DMS114 treated with DMSO at 0.1 percent for 48 hours (cell line): ENCODE data around the gene AKAP1.

ENCODE experiments used
- DNase-seq: peaks from one replicate; lab custom pipeline; 2025; ENCODE audit not compliant: unreplicated experiment; lab: John Stamatoyannopoulos, UW

The AKAP1 gene

DNA sequence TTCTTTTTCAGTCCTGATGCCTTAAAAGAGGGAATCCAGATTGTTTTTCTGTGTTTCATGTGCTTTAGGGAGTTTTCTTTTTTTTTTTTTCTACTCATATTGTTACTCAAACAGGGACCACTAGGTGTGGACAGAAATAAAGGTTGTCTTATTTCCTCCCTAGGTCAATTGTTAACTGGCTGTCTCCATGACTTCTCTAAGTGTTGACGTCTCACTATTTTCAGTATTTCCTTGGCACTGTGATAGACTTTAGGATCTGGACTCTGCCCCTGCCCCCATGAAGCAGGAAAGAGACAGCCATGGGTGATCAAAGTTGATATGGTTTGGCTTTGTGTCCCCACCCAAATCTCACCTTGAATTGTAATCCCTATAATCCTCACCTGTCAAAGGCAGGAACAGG, 73.7 kb downstream of the AKAP1 start:
- DNase-seq: no peak

DNA sequence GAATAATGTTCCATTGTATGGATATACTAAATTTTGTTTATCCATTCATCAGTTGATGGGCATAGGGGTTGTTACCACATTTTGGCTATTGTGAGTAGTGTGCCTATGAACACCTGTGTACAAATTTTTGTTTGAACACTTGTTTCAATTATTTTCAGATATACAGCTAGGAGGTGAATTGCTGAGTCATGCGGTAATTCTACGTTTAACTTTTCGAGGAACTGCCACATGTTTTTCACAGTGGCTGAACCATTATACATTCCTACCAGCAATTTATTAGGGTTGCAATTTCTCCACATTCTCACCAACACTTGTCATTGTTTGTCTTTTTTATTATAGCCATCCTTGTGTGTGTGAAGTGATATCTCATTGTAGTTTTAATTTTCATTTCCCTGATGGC, 75.6 kb downstream of the AKAP1 start:
- DNase-seq: no peak

DNA sequence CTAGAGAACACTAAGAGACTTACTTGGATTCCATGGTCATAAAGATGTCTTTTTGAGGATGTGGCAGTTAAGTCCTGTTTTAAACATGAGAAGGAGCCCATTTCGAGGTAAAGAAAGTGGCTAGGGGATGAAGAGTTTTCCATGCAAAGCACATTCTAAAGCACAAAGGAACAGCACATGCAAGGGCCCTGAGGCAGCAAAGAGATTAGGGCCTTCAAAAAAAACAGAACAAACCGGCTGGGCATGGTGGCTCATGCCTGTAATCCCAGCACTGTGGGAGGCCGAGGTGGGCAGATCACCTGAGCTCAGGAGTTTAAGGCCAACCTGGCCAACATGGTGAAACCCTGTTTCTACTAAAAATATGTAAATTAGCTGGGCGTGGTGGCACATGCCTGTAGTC, 79.8 kb downstream of the AKAP1 start:
- DNase-seq: no peak

DNA sequence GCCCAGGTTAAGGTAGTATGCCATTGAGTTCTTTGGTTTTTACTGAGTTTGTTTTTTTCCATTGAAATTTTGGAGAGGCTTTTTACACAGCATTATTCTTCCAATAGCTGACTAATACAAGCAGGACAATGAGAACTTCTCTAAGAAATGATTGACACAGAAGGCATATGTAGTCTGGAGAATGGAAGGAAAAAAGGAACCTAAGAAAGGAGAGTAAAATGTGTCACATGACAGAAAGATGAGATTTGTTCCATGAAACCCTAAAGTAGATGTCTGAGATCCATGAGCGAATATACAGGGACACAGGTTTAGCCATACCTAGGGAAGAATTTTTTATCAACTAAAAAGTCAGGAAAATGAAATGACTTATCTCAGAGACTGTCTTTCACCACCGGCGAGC, 80.7 kb downstream of the AKAP1 start:
- no peak for DNase-seq

DNA sequence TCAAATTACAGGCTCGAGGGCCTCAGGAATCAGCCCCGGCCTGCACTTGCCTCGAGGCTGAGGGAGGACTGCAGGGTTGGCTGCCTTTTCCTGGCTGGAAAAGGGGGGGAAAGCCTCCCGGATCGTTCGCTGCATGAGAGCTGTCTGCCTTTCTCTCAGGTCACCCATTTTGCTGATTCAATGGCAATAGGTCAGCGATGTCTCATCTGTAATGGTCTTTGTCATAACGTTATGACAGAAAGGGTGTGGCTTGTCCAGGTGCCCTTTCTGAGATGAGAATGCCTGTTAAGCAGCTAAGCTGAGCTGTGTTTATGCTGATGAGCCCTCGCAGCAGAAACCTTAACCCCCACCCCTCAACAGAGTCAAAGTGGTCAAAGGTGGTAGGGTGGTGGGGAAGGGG, 81.8 kb downstream of the AKAP1 start:
- no peak for DNase-seq

DNA sequence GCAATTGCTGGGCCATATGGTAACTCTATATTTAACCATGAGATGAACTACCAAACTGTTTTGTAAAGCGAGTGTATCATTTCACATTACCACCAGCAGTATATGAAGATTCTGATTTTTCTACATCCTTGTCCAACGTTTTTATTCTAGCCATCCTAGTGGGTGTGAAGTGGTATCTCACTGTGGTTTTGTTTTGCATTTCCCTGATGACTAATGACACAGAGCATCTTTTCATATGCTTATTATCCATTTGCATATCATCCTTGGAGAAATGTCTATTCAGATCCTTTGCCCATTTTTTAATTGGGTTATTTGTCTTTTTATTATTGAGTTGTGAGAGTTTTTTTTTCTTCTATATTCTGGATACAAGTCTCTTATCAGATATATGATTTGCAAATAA, 83.6 kb downstream of the AKAP1 start:
- DNase-seq: no peak

DNA sequence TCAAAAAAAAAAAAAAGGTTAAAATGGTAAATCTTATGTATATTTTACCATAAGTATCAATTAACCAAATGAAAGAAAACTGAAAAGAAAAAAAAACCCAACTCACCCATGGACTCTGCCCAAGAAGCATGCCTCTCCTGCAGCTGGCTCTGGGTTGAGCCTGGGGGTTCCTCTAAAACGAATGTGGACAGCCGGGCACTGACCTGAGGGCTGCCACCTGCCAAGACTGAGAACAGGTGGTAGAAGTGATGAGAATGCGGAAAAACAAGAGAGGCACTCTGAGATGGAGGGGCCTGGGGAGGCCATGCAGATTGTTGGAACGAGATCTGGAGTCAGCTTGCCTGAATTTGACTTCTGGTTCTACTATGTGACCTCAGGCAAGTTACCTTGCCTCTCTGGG, 85.8 kb downstream of the AKAP1 start:
- no peak for DNase-seq
